NT2/D1 (cell line): ENCODE results near the gene DIP2C.

Experiments
- SUZ12 ChIP-seq: IDR thresholded peaks from 2 replicates; pipeline ENCODE4 v1.6.1; 2011; ENCODE audit not compliant: insufficient read length, insufficient read depth; ENCODE audit errors: extremely low read depth
- YY1 ChIP-seq: IDR thresholded peaks from 2 replicates; pipeline ENCODE4 v1.6.1; 2011; ENCODE audit not compliant: insufficient read length, insufficient read depth

- TF ChIP-seq SUZ12 (no peak), YY1 (no peak)
These were observed 153.0 kb downstream of the DIP2C start for GRCh38 chr10:536371-536925.
